H1 (cell line): ENCODE data around the gene SNX24. TPM values are rescaled to one million over a fixed set of nuclear protein-coding genes. Genes with fewer than 3 reads are reported as not detected.

Source experiments
- CTCF ChIA-PET: fragments of 300-600 bp; sonication (Branson Sonifier 250); formaldehyde crosslinking; loops from one replicate; lab custom pipeline; 2021; ENCODE audit not compliant: partially characterized antibody; lab: Charles Lee
- POLR2A ChIA-PET: fragments of 300-600 bp; sonication (Branson Sonifier 250); formaldehyde crosslinking; loops from one replicate; lab custom pipeline; 2021; ENCODE audit warnings: inconsistent platforms; ENCODE audit not compliant: partially characterized antibody; lab: Charles Lee
- DNase-seq, 2 experiments: peaks; one replicate each; pipeline versions ENCODE4 v3.0.0 to v3.0.0-alpha.2; 2010 to 2022; ENCODE audit warnings: low spot score in 2 of 2, low read depth in 1 of 2, mixed read lengths in 1 of 2
- FAIRE-seq: peaks from 2 replicates; lab custom pipeline; 2011; peaks lifted over from hg19 to GRCh38; lab: Jason Lieb, UNC
- H2AFZ ChIP-seq: 2 replicates; pipeline ENCODE4 v1.8.1; 2012; ENCODE audit warnings: low read length, inconsistent platforms
- H2AK5ac ChIP-seq: 2 replicates; pipeline ENCODE4 v1.6.1; 2013; ENCODE audit warnings: low read depth, low read length
- H2BK120ac ChIP-seq: replicated peaks from 2 replicates; pipeline ENCODE3; 2013; ENCODE audit warnings: low read depth, low read length, inconsistent platforms
- H2BK12ac ChIP-seq: 2 replicates; pipeline ENCODE4 v1.6.1; 2013; ENCODE audit warnings: low read depth, low read length
- H2BK15ac ChIP-seq: 2 replicates; pipeline ENCODE4 v1.6.1; 2013; ENCODE audit warnings: low read length
- H2BK20ac ChIP-seq: 2 replicates; pipeline ENCODE4 v1.6.1; 2013; ENCODE audit warnings: low read length
- H2BK5ac ChIP-seq: 2 replicates; pipeline ENCODE4 v1.6.1; 2013; ENCODE audit warnings: low read depth, low read length
- H3K14ac ChIP-seq: 2 replicates; pipeline ENCODE4 v1.6.1; 2013; ENCODE audit warnings: inconsistent platforms; ENCODE audit not compliant: insufficient read length
- H3K18ac ChIP-seq: 2 replicates; pipeline ENCODE4 v1.6.1; 2013; ENCODE audit warnings: low read length; ENCODE audit errors: extremely low read depth
- H3K23ac ChIP-seq: 2 replicates; pipeline ENCODE4 v1.6.1; 2013; ENCODE audit warnings: inconsistent platforms; ENCODE audit not compliant: insufficient read length
- H3K23me2 ChIP-seq: 2 replicates; pipeline ENCODE4 v1.6.1; 2013; ENCODE audit warnings: low read depth, low read length
- H3K27ac ChIP-seq: 2 replicates; pipeline ENCODE4 v1.6.1; 2011; ENCODE audit warnings: low read depth, low read length, inconsistent platforms
- H3K27me3 ChIP-seq, 4 experiments: replicated peaks in 1 of 4; 1 replicate in 1 of 4; 2 replicates in 3 of 4; pipeline versions ENCODE4 v1.6.1 to v1.8.1; 2011 to 2013; ENCODE audit warnings: low read length in 3 of 4, mild to moderate bottlenecking in 3 of 4, inconsistent platforms in 2 of 4, mixed read lengths in 2 of 4, moderate library complexity in 1 of 4; ENCODE audit not compliant: control insufficient read depth in 3 of 4, insufficient read depth in 3 of 4; ENCODE audit errors: extremely low read depth in 1 of 4
- H3K36me3 ChIP-seq, 4 experiments: 2 replicates each; pipeline versions ENCODE4 v1.6.1 to v1.8.1; 2011 to 2013; ENCODE audit warnings: mild to moderate bottlenecking in 4 of 4, low read length in 3 of 4, moderate library complexity in 2 of 4, control low read depth in 1 of 4, inconsistent platforms in 1 of 4; ENCODE audit not compliant: insufficient read depth in 4 of 4, control insufficient read depth in 2 of 4
- H3K4ac ChIP-seq: replicated peaks from 2 replicates; pipeline ENCODE3; 2013; ENCODE audit warnings: low read length, low read depth, mixed read lengths, inconsistent platforms; ENCODE audit not compliant: insufficient read length
- H3K4me1 ChIP-seq, 4 experiments: replicated peaks in 1 of 4; 1 replicate in 1 of 4; 2 replicates in 3 of 4; pipeline versions ENCODE4 v1.6.1 to v1.8.1; 2011 to 2013; ENCODE audit warnings: low read length in 3 of 4, inconsistent platforms in 2 of 4, mixed read lengths in 1 of 4; ENCODE audit not compliant: insufficient read depth in 4 of 4, control insufficient read depth in 3 of 4
- H3K4me2 ChIP-seq, 2 experiments: 2 replicates each; pipeline versions ENCODE4 v1.6.1 to v1.8.1; 2011 to 2013; ENCODE audit warnings: low read depth in 2 of 2, low read length in 2 of 2, control low read depth in 1 of 2, inconsistent platforms in 1 of 2, mild to moderate bottlenecking in 1 of 2; ENCODE audit not compliant: insufficient read depth in 1 of 2
- H3K4me3 ChIP-seq, 4 experiments: fragments of 200-600, 300-600 bp in 1 of 4; sonication (generic), shearing (Covaris generic), sonication (Bioruptor Twin) in 1 of 4; 2 replicates each; pipeline versions ENCODE4 v1.5.1 to v1.8.1; 2011 to 2016; ENCODE audit warnings: low read length in 4 of 4, low read depth in 3 of 4, control low read depth in 2 of 4, inconsistent platforms in 2 of 4, mild to moderate bottlenecking in 2 of 4, mixed read lengths in 1 of 4, moderate library complexity in 1 of 4; ENCODE audit not compliant: insufficient read depth in 2 of 4; ENCODE audit errors: extremely low read depth in 1 of 4
- H3K56ac ChIP-seq: replicated peaks from 2 replicates; pipeline ENCODE3; 2013; ENCODE audit warnings: low read depth, mild to moderate bottlenecking, mixed read lengths, low read length, inconsistent platforms; ENCODE audit not compliant: insufficient read length
- H3K79me1 ChIP-seq: 2 replicates; pipeline ENCODE4 v1.6.1; 2013; ENCODE audit warnings: low read depth, low read length, control low read depth
- H3K79me2 ChIP-seq, 2 experiments: 2 replicates each; pipeline versions ENCODE4 v1.6.1 to v1.8.1; 2012 to 2013; ENCODE audit warnings: low read length in 2 of 2, mild to moderate bottlenecking in 2 of 2, inconsistent platforms in 1 of 2; ENCODE audit not compliant: insufficient read depth in 2 of 2, control insufficient read depth in 1 of 2
- H3K9ac ChIP-seq, 4 experiments: replicated peaks in 1 of 4; 1 replicate in 1 of 4; 2 replicates in 3 of 4; pipeline versions ENCODE4 v1.6.1 to v1.8.1; 2011 to 2013; ENCODE audit warnings: low read depth in 3 of 4, low read length in 3 of 4, control low read depth in 2 of 4, mild to moderate bottlenecking in 2 of 4, moderate library complexity in 2 of 4, inconsistent platforms in 1 of 4; ENCODE audit errors: extremely low read depth in 1 of 4
- H3K9me3 ChIP-seq, 2 experiments: 2 replicates each; pipeline versions ENCODE4 v1.6.1 to v1.8.1; 2012 to 2013; ENCODE audit warnings: mild to moderate bottlenecking in 2 of 2, moderate library complexity in 2 of 2, control low read depth in 1 of 2, inconsistent platforms in 1 of 2, low read depth in 1 of 2, low read length in 1 of 2, mixed read lengths in 1 of 2; ENCODE audit not compliant: insufficient read depth in 2 of 2
- H4K20me1 ChIP-seq, 2 experiments: replicated peaks in 1 of 2; 2 replicates each; pipeline versions ENCODE3 to v1.8.1; 2011 to 2013; ENCODE audit warnings: inconsistent platforms in 2 of 2, low read length in 2 of 2, mild to moderate bottlenecking in 1 of 2; ENCODE audit not compliant: insufficient read depth in 2 of 2, control insufficient read depth in 1 of 2
- H4K5ac ChIP-seq: 2 replicates; pipeline ENCODE4 v1.6.1; 2013; ENCODE audit warnings: low read length, low read depth, mixed read lengths, inconsistent platforms; ENCODE audit not compliant: insufficient read length
- H4K8ac ChIP-seq: 2 replicates; pipeline ENCODE4 v1.8.0; 2013; ENCODE audit warnings: mild to moderate bottlenecking, moderate library complexity, low read length, inconsistent platforms; ENCODE audit not compliant: insufficient read depth; ENCODE audit errors: extremely low read depth
- H4K91ac ChIP-seq: replicated peaks from 2 replicates; pipeline ENCODE3; 2013; ENCODE audit warnings: low read length, mixed read lengths, inconsistent platforms; ENCODE audit not compliant: insufficient read length
- ATF2 ChIP-seq: IDR thresholded peaks from 2 replicates; pipeline ENCODE4 v1.6.1; 2012; ENCODE audit warnings: low read length, inconsistent platforms
- BCL11A ChIP-seq, 2 experiments: IDR thresholded peaks; one replicate each; pipeline ENCODE4 v1.6.1; 2011; ENCODE audit warnings: low read depth in 2 of 2, low read length in 2 of 2, mild to moderate bottlenecking in 2 of 2
- CREB1 ChIP-seq: IDR thresholded peaks from 2 replicates; pipeline ENCODE4 v1.6.1; 2012; ENCODE audit warnings: inconsistent platforms
- HDAC2 ChIP-seq, 2 experiments: fragments of 300-600 bp in 1 of 2; sonication (generic) in 1 of 2; IDR thresholded peaks; 2 replicates each; pipeline ENCODE4 v1.6.1; 2011 to 2012; ENCODE audit warnings: low read depth in 2 of 2, low read length in 2 of 2, mild to moderate bottlenecking in 2 of 2, moderate library complexity in 2 of 2, borderline replicate concordance in 1 of 2, inconsistent platforms in 1 of 2
- KDM5A ChIP-seq: fragments of 200-600 bp; IDR thresholded peaks from 2 replicates; pipeline ENCODE4 v1.7.1; 2012; ENCODE audit warnings: mild to moderate bottlenecking, low read length, inconsistent platforms, mixed read lengths
- SRF ChIP-seq: IDR thresholded peaks from 2 replicates; pipeline ENCODE4 v1.6.1; 2011; ENCODE audit warnings: mild to moderate bottlenecking, low read depth, low read length, moderate library complexity
- USF2 ChIP-seq: IDR thresholded peaks from 2 replicates; pipeline ENCODE4 v1.6.1; 2011; ENCODE audit warnings: low read length, improper control_type of control experiment
- ZNF274 ChIP-seq: IDR thresholded peaks from 2 replicates; pipeline ENCODE4 v1.7.0; 2012; ENCODE audit warnings: low read length, borderline replicate concordance; ENCODE audit errors: extremely low read depth
- WGBS, 2 experiments: shearing (Covaris generic) in 1 of 2; methylation state at CpG; one replicate each; pipeline versions ENCODE4 v1.1.6 to v1.1.7; 2013 to 2015; ENCODE audit warnings: low lambda C conversion rate in 2 of 2, mixed read lengths in 2 of 2, inconsistent platforms in 1 of 2, low coverage in 1 of 2, missing lambda C conversion rate in 1 of 2; ENCODE audit not compliant: insufficient replicate concordance in 2 of 2, insufficient coverage in 1 of 2, insufficient read length in 1 of 2; ENCODE audit errors: extremely low coverage in 1 of 2, missing lambda C conversion rate in 1 of 2; 5-methylcytosine and 5-hydroxymethylcytosine counted together
- polyA plus RNA-seq, 7 experiments: library from polyadenylated mRNA; depleted of rRNA in 3 of 7; stranded (reverse) in 5 of 7; unstranded in 2 of 7; fragments of >200 nt in 5 of 7; fragments of 200-250 nt in 2 of 7; gene quantifications; 1 replicate in 5 of 7; 2 replicates in 1 of 7; 4 replicates in 1 of 7; pipeline versions ENCODE4 v1.2.1 to v1.2.3, GENCODE V29; 2011 to 2013; ENCODE audit warnings: missing spikeins in 2 of 7, mixed read lengths in 2 of 7
- total RNA-seq: library from RNA; stranded (reverse); fragmentation: NEBNext Ultra II Directional; extraction: Animal tissue kit (Norgen Biotek cat#: 25700); gene quantifications from 2 replicates; pipeline ENCODE4 v1.2.1, GENCODE V29; 2021

Gene SNX24
- total and polyA plus RNA-seq, 2 of the 8 experiments (the other 6 are each of a cell fraction or from before 2014, with no cell fraction given) = 7.3 to 14.3 TPM

DNA sequence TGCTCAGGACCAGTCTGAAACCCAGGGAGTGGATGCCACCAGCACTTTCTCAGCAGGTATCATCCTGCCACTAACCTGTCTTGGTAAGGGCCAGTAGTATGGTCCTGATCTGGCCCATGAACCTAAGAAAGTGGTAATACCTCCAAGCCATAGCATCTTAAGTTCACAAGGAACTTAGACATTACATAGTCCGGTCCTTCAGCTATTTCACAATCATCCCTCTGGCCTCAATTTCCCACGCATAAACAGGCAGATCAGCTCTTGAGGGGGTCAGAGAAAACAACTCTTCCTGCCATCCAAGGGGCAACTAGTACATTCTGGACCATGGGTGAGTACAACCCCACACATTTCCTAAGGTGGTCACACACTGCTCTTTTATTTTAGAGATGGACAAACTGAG is 102.9 kb downstream of the SNX24 start:
- Histone ChIP-seq H2AFZ (no peak overlapping the region), H3K79me1 (no peaks in the 10 kb centered on the region), H2BK5ac (no peak overlapping the region), H3K79me2 (no peaks in the 10 kb centered on the region), H2BK15ac (no peak overlapping the region), H2BK12ac (no peak overlapping the region), H3K23ac (no peak overlapping the region), H3K27ac (no peak overlapping the region), H4K5ac (no peak overlapping the region), H4K91ac (no peak overlapping the region), H2AK5ac (no peak overlapping the region), H3K18ac (no peak overlapping the region), H3K4me2 (no peak overlapping the region), H3K4ac (no peak overlapping the region), H3K23me2 (no peaks in the 10 kb centered on the region), H3K9ac (no peak overlapping the region), H3K56ac (no peak overlapping the region), H3K36me3 (no peaks in the 10 kb centered on the region), H4K8ac (no peak overlapping the region), H4K20me1 (no peaks in the 10 kb centered on the region), H3K4me3 (no peak overlapping the region), H3K4me1 (peaks cover 0 to 6% (median 2%) of the 10 kb centered on the region in 4 experiments; a peak in 3 of 7 replicates), H3K14ac (no peak overlapping the region), H3K27me3 (no peaks in the 10 kb centered on the region), H3K9me3 (no peaks in the 10 kb centered on the region), H2BK120ac (no peak overlapping the region), H2BK20ac (no peak overlapping the region)
- no peak for TF ChIP-seq HDAC2 (IDR thresholded peaks at IDR 0.05; ENCODE audit: borderline replicate concordance in 1 of 2, low read depth in 2 of 2, low read length in 2 of 2)
- TF ChIP-seq USF2 = no peak
- no peak for TF ChIP-seq ZNF274
- no peak for TF ChIP-seq KDM5A
- no peak for TF ChIP-seq BCL11A (IDR thresholded peaks at IDR 0.05; ENCODE audit: low read depth in 2 of 2, low read length in 2 of 2)
- no peak for TF ChIP-seq ATF2
- TF ChIP-seq CREB1 = no peak
- no peak for TF ChIP-seq SRF
- FAIRE-seq (no peak), DNase-seq (no peak)
- CTCF ChIA-PET = interaction anchor here (1.0 to 1.4 kb wide), 2 partner anchors 85 to 91 kb away, joined by 3 read pairs; no protein-coding TSS in a partner anchor
- POLR2A ChIA-PET = no interaction called here
- 83% methylated on average over 2 of the region's 2 CpGs; no CpG with 5 or more reads in 1 of the 2 experiments for WGBS, 2 experiments
